ENCODE data around the gene NRAS. TPM values are rescaled to one million over a fixed set of nuclear protein-coding genes. Genes with fewer than 3 reads are reported as not detected.

The NRAS gene
- polyA plus RNA-seq, 1 donor (not counting 4 experiments of a cell fraction or from before 2014, with no cell fraction given) = 49.5 TPM

- dilution Hi-C loops (cut with MboI; ENCODE audit: extremely low pct_ligation_motif_present, low sequenced_read_pairs) = no loop called here
- no peaks in the 10 kb centered on the region for H3K9me1 ChIP-seq (ENCODE audit: control insufficient read depth, extremely low read depth, insufficient read depth, low read length)
- peaks cover 5 to 12% of the 10 kb centered on the region in 2 experiments for H3K36me3 ChIP-seq (ENCODE audit: control insufficient read depth in 2 of 2, extremely low read depth in 1 of 2, insufficient read depth in 2 of 2, low read length in 2 of 2)
- TF ChIP-seq CTCF (optimal IDR thresholded peaks at IDR 0.05 in 1 of 3, IDR thresholded peaks at IDR 0.05 in 1 of 3, conservative IDR thresholded peaks at IDR 0.05 in 1 of 3; ENCODE audit: extremely low read depth in 1 of 3, insufficient read depth in 2 of 3, low read length in 3 of 3) = no peak
- no peak for TF ChIP-seq EZH2 (IDR thresholded peaks at IDR 0.05; ENCODE audit: low read length)
- no peak overlapping the region for H2AFZ ChIP-seq (ENCODE audit: control insufficient read depth, low read length)
- no peaks in the 10 kb centered on the region for H3K27me3 ChIP-seq (ENCODE audit: control insufficient read depth, extremely low read depth, insufficient read depth, low read length)
- H3K4me1 ChIP-seq (ENCODE audit: control insufficient read depth, extremely low read depth, insufficient read depth, low read length) = peaks cover 8% of the 10 kb centered on the region
- H3K9ac ChIP-seq (ENCODE audit: control insufficient read depth, extremely low read depth, insufficient read depth, low read length) = no peak overlapping the region
- FAIRE-seq (peak; percentile 91), DNase-seq (ENCODE audit: low read depth, low spot score) (no peak)
- no peak overlapping the region for H3K27ac ChIP-seq (ENCODE audit: control insufficient read depth, insufficient read depth, low read length)
- no peaks in the 10 kb centered on the region for H3K79me2 ChIP-seq (ENCODE audit: control insufficient read depth, insufficient read depth, low read length)
- H3K4me3 ChIP-seq (ENCODE audit: control insufficient read depth in 2 of 3, extremely low read depth in 1 of 3, insufficient read depth in 2 of 3, low read depth in 1 of 3, low read length in 3 of 3) = no peak overlapping the region
- no peaks in the 10 kb centered on the region for H4K20me1 ChIP-seq (ENCODE audit: control insufficient read depth, extremely low read depth, insufficient read depth, low read length)
- no peak overlapping the region for H3K4me2 ChIP-seq (ENCODE audit: control insufficient read depth, extremely low read depth, insufficient read depth, low read depth, low read length)
- no peaks in the 10 kb centered on the region for H3K9me3 ChIP-seq (ENCODE audit: control insufficient read depth, low read depth, low read length)
These were observed 13.8 kb downstream of the NRAS start for GRCh38 chr1:114702737-114703136.

GRCh38 chr1:114701931-114702330 lies 14.6 kb downstream of the NRAS start:
- H3K9ac ChIP-seq (ENCODE audit: control insufficient read depth, extremely low read depth, insufficient read depth, low read length) = no peak overlapping the region
- H3K4me2 ChIP-seq (ENCODE audit: control insufficient read depth, extremely low read depth, insufficient read depth, low read depth, low read length) = no peak overlapping the region
- no peaks in the 10 kb centered on the region for H3K27me3 ChIP-seq (ENCODE audit: control insufficient read depth, extremely low read depth, insufficient read depth, low read length)
- DNase-seq (ENCODE audit: low read depth, low spot score) (no peak), FAIRE-seq (no peak)
- peaks cover 8% of the 10 kb centered on the region for H3K4me1 ChIP-seq (ENCODE audit: control insufficient read depth, extremely low read depth, insufficient read depth, low read length)
- TF ChIP-seq CTCF (optimal IDR thresholded peaks at IDR 0.05 in 1 of 3, IDR thresholded peaks at IDR 0.05 in 1 of 3, conservative IDR thresholded peaks at IDR 0.05 in 1 of 3; ENCODE audit: extremely low read depth in 1 of 3, insufficient read depth in 2 of 3, low read length in 3 of 3) = no peak
- TF ChIP-seq EZH2 (IDR thresholded peaks at IDR 0.05; ENCODE audit: low read length) = no peak
- no peaks in the 10 kb centered on the region for H3K9me1 ChIP-seq (ENCODE audit: control insufficient read depth, extremely low read depth, insufficient read depth, low read length)
- peaks cover 3 to 4% of the 10 kb centered on the region in 2 experiments for H3K36me3 ChIP-seq (ENCODE audit: control insufficient read depth in 2 of 2, extremely low read depth in 1 of 2, insufficient read depth in 2 of 2, low read length in 2 of 2)
- H3K27ac ChIP-seq (ENCODE audit: control insufficient read depth, insufficient read depth, low read length) = no peak overlapping the region
- no peak overlapping the region for H3K4me3 ChIP-seq (ENCODE audit: control insufficient read depth in 2 of 3, extremely low read depth in 1 of 3, insufficient read depth in 2 of 3, low read depth in 1 of 3, low read length in 3 of 3)
- H3K79me2 ChIP-seq (ENCODE audit: control insufficient read depth, insufficient read depth, low read length) = no peaks in the 10 kb centered on the region
- no peaks in the 10 kb centered on the region for H4K20me1 ChIP-seq (ENCODE audit: control insufficient read depth, extremely low read depth, insufficient read depth, low read length)
- H3K9me3 ChIP-seq (ENCODE audit: control insufficient read depth, low read depth, low read length) = no peaks in the 10 kb centered on the region
- dilution Hi-C loops (cut with MboI; ENCODE audit: extremely low pct_ligation_motif_present, low sequenced_read_pairs) = no loop called here
- no peak overlapping the region for H2AFZ ChIP-seq (ENCODE audit: control insufficient read depth, low read length)
